Neural crest cell (in vitro differentiated cells): ENCODE measurements around the gene CSRP2. TPM values are rescaled to one million over a fixed set of nuclear protein-coding genes. Genes with fewer than 3 reads are reported as not detected.

ENCODE experiments used
- DNase-seq: peaks from one replicate; pipeline ENCODE4 v3.0.0; 2021; ENCODE audit warnings: low read depth, mixed read lengths, low spot score
- H3K27ac Mint-ChIP-seq: one replicate; pipeline ENCODE4 v1.8.0; 2021; ENCODE audit warnings: mild to moderate bottlenecking, mixed read lengths; ENCODE audit not compliant: unreplicated experiment
- H3K27me3 Mint-ChIP-seq: 2 replicates; pipeline ENCODE4 v1.8.0; 2021; ENCODE audit warnings: low read depth, mild to moderate bottlenecking, mixed read lengths
- H3K36me3 Mint-ChIP-seq: 2 replicates; pipeline ENCODE4 v1.8.0; 2021; ENCODE audit warnings: low read depth, mild to moderate bottlenecking, mixed read lengths
- H3K4me1 Mint-ChIP-seq: 2 replicates; pipeline ENCODE4 v1.8.0; 2021; ENCODE audit warnings: mixed read lengths
- H3K4me3 Mint-ChIP-seq: one replicate; pipeline ENCODE4 v1.8.0; 2021; ENCODE audit warnings: mild to moderate bottlenecking, mixed read lengths
- H3K9me3 Mint-ChIP-seq: 2 replicates; pipeline ENCODE4 v1.8.0; 2021; ENCODE audit warnings: mixed read lengths
- long read RNA-seq: library from polyadenylated mRNA; unstranded; transcript quantifications from one replicate; pipeline ENCODE4 v2.0.0, GENCODE V29; 2020
- total RNA-seq: library from RNA; stranded (reverse); gene quantifications from 2 replicates; pipeline ENCODE4 v1.2.1, GENCODE V29; 2021
- TF ChIP-seq, protein P1 (sequence below): fragments of 200-600 bp; sonication (generic); conservative IDR thresholded peaks from 2 replicates; pipeline ENCODE4 v1.5.0; 2021; ENCODE audit warnings: antibody characterized with exemption, mild to moderate bottlenecking

The CSRP2 gene
- 76.4 and 80.8 TPM in 2 replicates for total RNA-seq
- long read RNA-seq, transcript CSRP2-202 (6 exons, 754 nt), result minor isoform, 6 of 54 reads
- long read RNA-seq, transcript CSRP2-201 (6 exons, 943 nt), result major isoform, 47 of 54 reads
- long read RNA-seq, partial matches to known transcripts, result 1 of 54 reads
- long read RNA-seq, other reads (novel, unspliced or antisense), result 0 of 54 reads

DNA sequence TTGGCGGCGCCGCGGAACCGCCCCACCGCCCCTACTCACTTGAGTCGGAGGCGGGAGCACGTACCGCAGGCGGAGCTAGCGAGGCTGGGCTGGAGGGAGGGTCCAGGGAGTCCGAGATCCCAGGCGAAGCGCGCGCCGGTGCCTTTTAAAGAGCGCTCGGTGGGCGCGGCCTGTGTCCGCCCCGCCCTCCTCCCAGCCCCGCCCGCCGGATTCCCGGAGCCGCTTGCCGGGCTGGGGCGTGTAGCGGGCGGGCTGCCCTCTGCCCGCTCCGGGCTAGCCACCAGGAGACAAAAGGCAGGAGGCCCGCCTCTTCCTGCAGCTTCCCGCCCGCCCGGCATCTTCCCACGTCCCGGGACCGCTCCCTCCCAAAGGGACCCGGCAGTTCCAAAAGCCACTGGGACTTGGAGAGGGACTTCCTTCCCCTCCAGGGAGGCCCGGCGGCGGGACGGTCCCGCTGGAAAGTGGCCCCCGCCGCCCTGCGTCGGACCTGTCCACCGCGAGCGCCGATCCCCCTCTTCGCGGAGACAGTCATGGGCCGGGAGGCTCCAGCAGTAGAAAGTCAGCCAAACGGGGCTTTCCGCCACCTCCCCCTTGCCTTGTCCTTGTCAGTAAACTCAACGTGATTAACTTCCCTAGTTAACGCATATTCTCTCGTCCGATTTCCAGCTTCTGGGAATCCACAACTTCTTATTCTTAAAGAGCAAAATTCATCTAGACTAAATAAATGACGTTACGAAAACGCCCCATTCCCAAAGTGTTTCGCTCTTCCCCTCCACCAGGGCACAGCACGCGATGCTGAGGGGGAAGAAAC, at the start of gene CSRP2:
TSS of gene CSRP2 (minus strand) at position 121 of the 811 bp plus-strand sequence. CDS start 12,759 bp downstream, outside the sequence.
- Mint-ChIP-seq H3K27me3 (peaks cover 34% of the 10 kb centered on the region), H3K9me3 (no peaks in the 10 kb centered on the region), H3K27ac (peak within 1 kb of the TSS; percentile 94), H3K4me1 (peaks cover 24% of the 10 kb centered on the region), H3K36me3 (no peaks in the 10 kb centered on the region), H3K4me3 (peak within 1 kb of the TSS; percentile 98)
- peak; percentile 84 for DNase-seq
- TF ChIP-seq, protein P1, sequence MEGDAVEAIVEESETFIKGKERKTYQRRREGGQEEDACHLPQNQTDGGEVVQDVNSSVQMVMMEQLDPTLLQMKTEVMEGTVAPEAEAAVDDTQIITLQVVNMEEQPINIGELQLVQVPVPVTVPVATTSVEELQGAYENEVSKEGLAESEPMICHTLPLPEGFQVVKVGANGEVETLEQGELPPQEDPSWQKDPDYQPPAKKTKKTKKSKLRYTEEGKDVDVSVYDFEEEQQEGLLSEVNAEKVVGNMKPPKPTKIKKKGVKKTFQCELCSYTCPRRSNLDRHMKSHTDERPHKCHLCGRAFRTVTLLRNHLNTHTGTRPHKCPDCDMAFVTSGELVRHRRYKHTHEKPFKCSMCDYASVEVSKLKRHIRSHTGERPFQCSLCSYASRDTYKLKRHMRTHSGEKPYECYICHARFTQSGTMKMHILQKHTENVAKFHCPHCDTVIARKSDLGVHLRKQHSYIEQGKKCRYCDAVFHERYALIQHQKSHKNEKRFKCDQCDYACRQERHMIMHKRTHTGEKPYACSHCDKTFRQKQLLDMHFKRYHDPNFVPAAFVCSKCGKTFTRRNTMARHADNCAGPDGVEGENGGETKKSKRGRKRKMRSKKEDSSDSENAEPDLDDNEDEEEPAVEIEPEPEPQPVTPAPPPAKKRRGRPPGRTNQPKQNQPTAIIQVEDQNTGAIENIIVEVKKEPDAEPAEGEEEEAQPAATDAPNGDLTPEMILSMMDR, result peak; percentile 57

DNA sequence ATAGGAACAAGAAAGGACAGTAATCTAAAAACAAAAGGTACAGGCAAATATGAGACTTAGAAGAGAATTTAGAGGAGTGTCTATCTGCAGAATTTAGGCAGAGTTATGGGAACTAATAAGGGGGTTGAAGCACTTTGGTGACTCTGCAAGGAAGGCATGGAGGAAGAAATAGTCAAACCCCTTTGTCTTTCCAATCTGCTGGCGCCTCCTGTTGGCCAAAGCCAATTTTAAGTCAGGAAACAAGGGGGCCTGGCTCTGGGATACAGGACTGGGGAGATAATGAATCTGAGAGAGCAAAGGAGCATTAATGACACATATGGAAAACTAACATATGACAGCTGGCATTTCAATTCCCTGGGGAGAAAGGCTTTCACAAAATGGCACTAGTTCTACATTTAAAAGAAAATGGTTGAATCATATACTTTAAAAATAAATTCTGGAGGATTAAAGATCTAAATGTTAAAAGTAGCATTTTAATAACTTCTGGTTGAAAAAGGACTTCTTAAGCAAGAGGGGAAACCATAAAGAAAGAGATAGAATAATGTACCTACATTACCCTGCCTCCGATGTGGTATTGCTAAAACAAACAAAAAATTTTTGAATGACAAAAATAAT, 48.5 kb upstream of the CSRP2 start:
- peaks cover 3% of the 10 kb centered on the region for H3K9me3 Mint-ChIP-seq
- H3K4me1 Mint-ChIP-seq, result no peaks in the 10 kb centered on the region
- peak; percentile 34 for DNase-seq
- no peak overlapping the region for H3K4me3 Mint-ChIP-seq
- H3K36me3 Mint-ChIP-seq, result no peaks in the 10 kb centered on the region
- TF ChIP-seq, protein P1, result peak; percentile 54
- no peak overlapping the region for H3K27ac Mint-ChIP-seq
- peaks cover 9% of the 10 kb centered on the region for H3K27me3 Mint-ChIP-seq

DNA sequence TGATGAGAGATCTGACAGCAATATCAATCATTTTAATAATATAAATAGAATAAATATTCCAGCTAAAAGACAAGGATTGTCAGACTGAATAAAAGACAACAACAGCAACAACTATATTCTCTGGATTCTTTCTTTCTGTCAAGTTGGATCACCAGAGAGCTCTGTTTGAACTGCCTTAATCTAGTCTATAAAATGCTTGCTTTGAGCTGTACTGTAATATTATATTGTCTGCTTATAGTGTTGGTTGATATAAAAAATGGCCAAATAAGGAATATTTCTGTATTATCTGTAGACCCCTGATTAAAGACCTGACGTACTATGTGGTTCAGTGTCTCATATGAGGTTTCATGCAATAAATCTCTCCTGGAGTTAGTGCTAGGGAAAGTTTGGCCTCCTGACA, 46.3 kb upstream of the CSRP2 start:
- Mint-ChIP-seq H3K27ac (no peak overlapping the region), H3K4me3 (no peak overlapping the region), H3K27me3 (peaks cover 2% of the 10 kb centered on the region), H3K9me3 (no peaks in the 10 kb centered on the region), H3K4me1 (no peaks in the 10 kb centered on the region), H3K36me3 (no peaks in the 10 kb centered on the region)
- TF ChIP-seq, protein P1, result no peak
- DNase-seq, result no peak

DNA sequence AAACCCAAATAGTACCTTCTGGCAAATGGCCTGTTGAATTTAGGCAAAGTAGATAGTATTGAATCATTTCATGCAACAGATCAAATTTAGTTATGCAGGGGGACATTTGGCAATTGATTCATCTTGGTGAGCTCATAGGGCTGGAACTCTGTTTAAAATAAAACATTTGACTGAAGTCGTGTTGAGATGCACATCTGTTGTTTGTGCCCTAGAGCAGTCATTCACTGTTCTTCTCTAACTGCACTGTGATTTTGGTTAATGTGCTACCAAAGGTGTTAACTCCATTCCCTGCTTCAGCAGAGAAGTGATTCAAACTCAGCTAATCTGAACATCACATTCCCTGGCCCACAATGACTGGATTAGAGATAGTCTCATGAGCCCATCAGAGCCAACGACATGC, 44.0 kb upstream of the CSRP2 start:
- TF ChIP-seq, protein P1, result no peak

DNA sequence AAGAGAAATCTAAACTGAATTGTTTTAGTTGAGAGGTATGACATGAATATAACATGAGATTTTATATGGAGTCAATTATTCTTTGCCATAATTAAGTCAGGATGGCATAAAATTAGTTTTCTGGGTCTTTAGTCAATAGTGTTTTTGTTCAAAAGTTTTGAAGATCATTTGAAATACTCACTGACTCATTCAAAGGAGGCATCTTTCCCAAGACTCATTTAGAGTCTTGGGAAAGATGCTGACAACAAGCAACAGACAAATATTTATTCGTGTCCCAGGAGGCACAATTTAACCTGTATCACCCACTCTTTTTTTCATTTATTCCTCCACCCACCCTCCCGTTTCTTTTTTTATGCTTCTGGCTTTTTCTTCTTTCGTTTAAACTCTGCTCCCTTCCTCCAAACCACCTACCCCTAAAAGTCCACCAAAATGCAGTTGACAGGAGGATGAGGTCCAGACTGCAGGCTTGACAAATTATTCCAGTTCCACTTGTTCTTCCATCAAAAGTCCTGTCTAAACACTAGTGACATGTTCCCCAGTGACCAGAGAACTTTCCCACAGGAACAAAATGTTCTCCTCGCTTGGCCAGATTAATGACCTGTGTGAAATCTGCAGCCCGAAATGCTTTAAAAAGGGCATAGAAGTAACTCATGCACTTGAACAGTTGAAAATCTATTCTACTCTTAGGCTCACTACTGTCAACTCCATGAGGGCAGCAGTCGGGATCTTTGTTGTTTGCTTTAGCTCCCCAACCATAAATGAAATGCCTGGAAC, 43.3 kb upstream of the CSRP2 start:
- peaks cover 2% of the 10 kb centered on the region for H3K27me3 Mint-ChIP-seq
- no peaks in the 10 kb centered on the region for H3K9me3 Mint-ChIP-seq
- H3K4me3 Mint-ChIP-seq, result no peak overlapping the region
- TF ChIP-seq, protein P1, result no peak
- no peak for DNase-seq
- no peak overlapping the region for H3K27ac Mint-ChIP-seq
- H3K36me3 Mint-ChIP-seq, result no peaks in the 10 kb centered on the region
- H3K4me1 Mint-ChIP-seq, result no peaks in the 10 kb centered on the region

More for the DNA sequence above, 44.0 kb upstream of the CSRP2 start:
- Mint-ChIP-seq H3K36me3 (no peaks in the 10 kb centered on the region), H3K27me3 (peaks cover 2% of the 10 kb centered on the region), H3K9me3 (no peaks in the 10 kb centered on the region), H3K4me3 (no peak overlapping the region), H3K4me1 (no peaks in the 10 kb centered on the region), H3K27ac (no peak overlapping the region)
- DNase-seq, result no peak
